Activated B cell treated with CpG ODN at 0.5 μM for 24 hours (primary cell): ENCODE measurements around the gene TMEM26. TPM values are rescaled to one million over a fixed set of nuclear protein-coding genes. Genes with fewer than 3 reads are reported as not detected.

Experiments
- ATAC-seq: fragments of 200-7000 bp; cut with Tn5 transposase; one replicate; pipeline ENCODE4 v1.10.0; 2021; ENCODE audit warnings: low read depth, mild to moderate bottlenecking, moderate library complexity
- CTCF ChIA-PET: fragments of 350-600 bp; sonication (Branson Sonifier 250); formaldehyde crosslinking; loops from one replicate; lab custom pipeline; 2021; ENCODE audit warnings: antibody characterized with exemption; lab: Charles Lee
- POLR2A ChIA-PET: fragments of 350-600 bp; sonication (Branson Sonifier 250); formaldehyde crosslinking; loops from one replicate; lab custom pipeline; 2021; ENCODE audit warnings: antibody characterized with exemption; lab: Charles Lee
- DNase-seq: peaks from one replicate; pipeline ENCODE4 v3.0.0; 2022
- H3K27ac Mint-ChIP-seq: one replicate; pipeline ENCODE4 v1.8.0; 2020; ENCODE audit warnings: mixed read lengths
- H3K27me3 Mint-ChIP-seq: one replicate; pipeline ENCODE4 v1.8.0; 2021; ENCODE audit warnings: mixed read lengths
- H3K36me3 Mint-ChIP-seq: one replicate; pipeline ENCODE4 v1.8.0; 2021; ENCODE audit warnings: low read depth, mixed read lengths
- H3K4me1 Mint-ChIP-seq: one replicate; pipeline ENCODE4 v1.8.0; 2021; ENCODE audit warnings: mixed read lengths
- H3K4me3 Mint-ChIP-seq: one replicate; pipeline ENCODE4 v1.8.0; 2020; ENCODE audit warnings: mild to moderate bottlenecking, mixed read lengths
- H3K9me3 Mint-ChIP-seq: one replicate; pipeline ENCODE4 v1.8.0; 2020; ENCODE audit warnings: mixed read lengths
- intact Hi-C: fragments of 100-400 bp; cut with micrococcal nuclease; formaldehyde crosslinking; loops from one replicate; pipeline ENCODE4 v1.15.1; 2024
- total RNA-seq: library from RNA; stranded (reverse); gene quantifications from 2 replicates; pipeline ENCODE4 v1.2.3, GENCODE V29; 2022
- TF ChIP-seq, protein P1 (sequence below): fragments of 200-600 bp; IDR thresholded peaks from one replicate; pipeline ENCODE4 v1.8.0; 2022; ENCODE audit warnings: antibody characterized with exemption, mild to moderate bottlenecking

Gene TMEM26
- total RNA-seq, 1 donor from 2014 or later: not detected

DNA sequence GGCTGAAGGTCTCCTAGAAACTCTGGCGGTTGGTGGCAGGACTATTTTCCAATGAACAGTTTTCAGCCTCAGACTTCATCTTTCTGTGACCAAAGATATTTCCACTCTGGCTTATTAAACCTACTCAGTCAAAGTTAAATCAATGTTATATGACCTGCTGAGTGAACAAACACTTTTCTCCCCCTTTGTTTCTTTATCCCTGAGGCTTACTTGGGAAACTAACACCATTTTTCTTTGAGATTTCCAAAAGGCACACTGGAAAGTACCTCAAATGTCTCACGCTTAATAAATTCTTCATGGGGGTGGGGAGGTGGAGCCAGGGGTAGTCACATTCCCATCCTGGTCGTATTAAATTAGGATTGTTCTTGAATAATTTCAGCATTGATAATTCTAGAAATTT is 1.8 kb downstream of the TMEM26 start:
- intact Hi-C loops: no loop called here
- H3K9me3 Mint-ChIP-seq: no peaks in the 10 kb centered on the region
- no peak overlapping the region for H3K4me3 Mint-ChIP-seq
- TF ChIP-seq, protein P1, sequence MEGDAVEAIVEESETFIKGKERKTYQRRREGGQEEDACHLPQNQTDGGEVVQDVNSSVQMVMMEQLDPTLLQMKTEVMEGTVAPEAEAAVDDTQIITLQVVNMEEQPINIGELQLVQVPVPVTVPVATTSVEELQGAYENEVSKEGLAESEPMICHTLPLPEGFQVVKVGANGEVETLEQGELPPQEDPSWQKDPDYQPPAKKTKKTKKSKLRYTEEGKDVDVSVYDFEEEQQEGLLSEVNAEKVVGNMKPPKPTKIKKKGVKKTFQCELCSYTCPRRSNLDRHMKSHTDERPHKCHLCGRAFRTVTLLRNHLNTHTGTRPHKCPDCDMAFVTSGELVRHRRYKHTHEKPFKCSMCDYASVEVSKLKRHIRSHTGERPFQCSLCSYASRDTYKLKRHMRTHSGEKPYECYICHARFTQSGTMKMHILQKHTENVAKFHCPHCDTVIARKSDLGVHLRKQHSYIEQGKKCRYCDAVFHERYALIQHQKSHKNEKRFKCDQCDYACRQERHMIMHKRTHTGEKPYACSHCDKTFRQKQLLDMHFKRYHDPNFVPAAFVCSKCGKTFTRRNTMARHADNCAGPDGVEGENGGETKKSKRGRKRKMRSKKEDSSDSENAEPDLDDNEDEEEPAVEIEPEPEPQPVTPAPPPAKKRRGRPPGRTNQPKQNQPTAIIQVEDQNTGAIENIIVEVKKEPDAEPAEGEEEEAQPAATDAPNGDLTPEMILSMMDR: no peak
- H3K4me1 Mint-ChIP-seq: peaks cover 8% of the 10 kb centered on the region
- ChIA-PET CTCF (no interaction called here), POLR2A (no interaction called here)
- no peak overlapping the region for H3K27ac Mint-ChIP-seq
- DNase-seq: no peak
- no peaks in the 10 kb centered on the region for H3K36me3 Mint-ChIP-seq
- H3K27me3 Mint-ChIP-seq: peaks cover 41% of the 10 kb centered on the region
- no peak for ATAC-seq

DNA sequence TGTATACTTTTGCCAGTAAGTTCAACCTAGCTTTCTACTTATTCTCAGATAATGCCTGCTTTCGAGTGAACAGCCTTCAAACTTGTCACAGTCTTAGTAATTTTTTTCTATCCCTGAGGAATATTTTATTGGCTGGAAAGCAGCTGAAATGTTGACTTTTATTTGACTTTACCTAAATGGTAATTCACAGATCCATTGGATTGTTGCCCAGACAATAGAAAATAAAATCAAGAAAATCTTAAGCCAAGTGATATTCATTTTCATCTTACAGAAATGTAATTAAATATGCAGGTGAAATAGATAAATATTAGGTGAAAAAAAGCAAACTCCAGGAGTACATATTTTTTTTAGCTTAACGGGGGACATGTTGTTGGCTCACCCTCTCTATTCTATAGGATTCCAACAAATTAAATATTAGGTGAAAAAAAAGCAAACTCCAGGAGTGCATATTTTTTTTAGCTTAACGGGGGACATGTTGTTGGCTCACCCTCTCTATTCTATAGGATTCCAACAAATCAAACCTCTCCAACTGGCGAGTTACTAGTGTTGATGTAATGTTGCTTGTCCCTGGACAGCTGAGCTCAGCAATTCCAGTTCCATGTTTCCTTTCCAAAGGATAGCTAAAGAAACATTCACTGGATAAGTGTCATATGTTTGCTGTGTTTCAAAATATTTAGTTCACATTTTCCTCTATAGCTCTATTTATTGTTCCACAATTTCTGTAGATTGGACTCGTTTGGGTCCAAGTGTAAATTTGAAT is 4.2 kb downstream of the TMEM26 start:
- peaks cover 8% of the 10 kb centered on the region for H3K4me1 Mint-ChIP-seq
- intact Hi-C loops: no loop called here
- ChIA-PET POLR2A (no interaction called here), CTCF (no interaction called here)
- DNase-seq (no peak), ATAC-seq (no peak)
- TF ChIP-seq, protein P1: no peak
- no peak overlapping the region for H3K27ac Mint-ChIP-seq
- no peak overlapping the region for H3K4me3 Mint-ChIP-seq
- H3K9me3 Mint-ChIP-seq: no peaks in the 10 kb centered on the region
- no peaks in the 10 kb centered on the region for H3K36me3 Mint-ChIP-seq
- peaks cover 25% of the 10 kb centered on the region for H3K27me3 Mint-ChIP-seq

DNA sequence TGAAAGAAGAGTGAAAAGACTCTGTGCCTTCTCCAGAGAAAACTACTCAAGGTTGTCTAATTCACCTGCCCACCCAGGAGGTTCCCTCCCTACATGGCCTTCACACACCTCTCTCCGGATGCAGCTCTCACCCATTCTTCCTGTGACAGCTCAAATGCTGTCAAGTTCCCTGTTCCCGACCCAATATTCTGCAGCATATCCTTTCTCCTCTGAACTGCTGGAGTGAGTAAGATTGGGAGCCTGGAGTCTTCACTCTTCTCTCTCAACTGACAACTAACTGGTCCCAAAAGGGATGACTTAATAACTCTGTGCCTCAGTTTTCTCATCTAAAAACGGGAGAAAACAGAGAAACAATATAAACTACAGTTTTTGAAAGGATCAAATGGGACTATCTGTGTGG is 5.1 kb downstream of the TMEM26 start:
- ATAC-seq (no peak), DNase-seq (no peak)
- Mint-ChIP-seq H3K4me1 (peaks cover 8% of the 10 kb centered on the region), H3K9me3 (no peaks in the 10 kb centered on the region), H3K27ac (no peak overlapping the region), H3K36me3 (no peaks in the 10 kb centered on the region), H3K27me3 (peaks cover 20% of the 10 kb centered on the region), H3K4me3 (no peak overlapping the region)
- intact Hi-C loops: no loop called here
- TF ChIP-seq, protein P1: no peak
- POLR2A ChIA-PET: no interaction called here
- CTCF ChIA-PET: no interaction called here

DNA sequence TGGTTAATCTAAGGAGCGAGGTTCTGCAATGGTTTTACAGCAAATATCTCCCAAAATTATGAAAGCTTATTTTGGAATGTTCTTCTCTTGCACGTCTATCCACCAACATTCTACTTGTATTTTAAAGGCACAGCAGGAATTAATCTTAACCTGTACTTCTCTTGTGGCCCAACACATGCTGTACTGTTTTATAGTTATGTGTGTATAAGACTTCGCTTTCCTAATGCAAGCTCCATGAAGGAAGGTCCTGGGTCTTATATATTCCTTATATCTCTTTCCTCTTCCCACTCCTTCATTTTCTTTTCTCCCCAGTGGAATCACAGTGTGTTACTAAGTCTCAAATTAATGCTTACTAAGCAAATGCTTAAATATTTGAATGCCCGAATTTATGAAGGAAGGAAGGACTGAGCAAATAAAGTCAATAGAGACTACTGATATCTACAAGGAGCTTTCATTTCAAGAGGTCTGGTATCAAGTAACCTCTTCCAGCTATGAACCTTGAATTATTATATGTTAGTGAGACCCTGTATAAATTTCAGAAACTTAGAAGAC is 14.0 kb downstream of the TMEM26 start:
- Mint-ChIP-seq H3K36me3 (no peaks in the 10 kb centered on the region), H3K4me3 (no peak overlapping the region), H3K4me1 (no peaks in the 10 kb centered on the region), H3K27ac (no peak overlapping the region), H3K9me3 (no peaks in the 10 kb centered on the region), H3K27me3 (peaks cover 3% of the 10 kb centered on the region)
- ATAC-seq: no peak
- ChIA-PET CTCF (no interaction called here), POLR2A (no interaction called here)
- TF ChIP-seq, protein P1: no peak
- intact Hi-C loops: no loop called here
- DNase-seq: no peak

DNA sequence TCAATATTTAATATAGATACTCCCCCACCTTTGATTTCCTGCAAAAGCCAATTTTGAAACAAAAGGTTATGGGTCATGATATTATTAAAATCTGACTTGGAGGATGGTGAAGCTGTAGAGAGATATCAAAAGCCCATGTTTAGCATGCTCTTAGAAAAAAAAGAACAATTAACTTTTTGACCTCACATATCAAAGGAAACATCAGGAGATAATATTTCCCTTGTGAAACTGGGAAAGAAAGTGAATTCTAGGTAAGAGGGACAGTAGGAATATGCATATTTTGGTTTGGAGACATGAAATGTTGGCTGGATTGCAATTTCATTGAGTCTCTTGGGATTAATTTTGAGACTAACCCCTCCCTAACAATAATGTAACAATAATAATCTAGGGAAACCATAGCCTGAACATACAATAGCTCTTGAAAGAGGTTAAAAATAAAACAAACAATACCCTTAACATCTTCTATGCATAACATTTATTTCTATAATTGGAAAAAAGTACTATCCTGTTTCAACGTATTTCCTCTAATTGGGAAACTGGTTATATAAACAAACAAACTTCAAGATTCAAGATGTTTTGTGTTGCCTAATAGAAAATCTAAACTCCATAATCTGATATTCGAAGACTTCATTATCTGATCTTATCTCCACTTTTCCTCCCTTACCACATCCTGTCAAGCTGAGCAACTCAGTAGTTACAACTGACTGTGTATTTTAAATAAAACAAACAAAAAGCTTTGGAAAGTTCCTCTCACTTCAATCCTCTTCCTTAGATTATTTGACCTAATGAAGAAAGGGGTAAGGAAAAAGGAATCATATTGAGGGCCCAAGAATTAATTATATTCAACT is 14.8 kb downstream of the TMEM26 start:
- peaks cover 5% of the 10 kb centered on the region for H3K27me3 Mint-ChIP-seq
- intact Hi-C loops: no loop called here
- no peak overlapping the region for H3K4me3 Mint-ChIP-seq
- no peaks in the 10 kb centered on the region for H3K9me3 Mint-ChIP-seq
- CTCF ChIA-PET: no interaction called here
- no peak overlapping the region for H3K27ac Mint-ChIP-seq
- no peak for ATAC-seq
- TF ChIP-seq, protein P1: no peak
- DNase-seq: no peak
- POLR2A ChIA-PET: no interaction called here
- H3K36me3 Mint-ChIP-seq: no peaks in the 10 kb centered on the region
- no peaks in the 10 kb centered on the region for H3K4me1 Mint-ChIP-seq
